K562 (cell line): ENCODE data around the gene C1QL2. TPM values are rescaled to one million over a fixed set of nuclear protein-coding genes. Genes with fewer than 3 reads are reported as not detected.

Experiments
- ATAC-seq: fragments of 200-7000 bp; cut with Tn5 transposase; 3 replicates; pipeline ENCODE4 v1.9.1; 2020; ENCODE audit warnings: moderate library complexity
- BruUV-seq: library from RNA; stranded (reverse); fragments of 400-500 nt; replicated peaks from 2 replicates; lab custom pipeline; 2021; lab: Mats Ljungman, UMichigan
- CTCF ChIA-PET: fragments of 300-600 bp; formaldehyde crosslinking; extraction: SDS; loops from one replicate; lab custom pipeline; 2021; ENCODE audit warnings: low intra/inter-chr PET ratio; lab: Yijun Ruan, JAX
- POLR2A ChIA-PET: fragments of 300-600, 350-650 bp; sonication (Branson Sonifier 250); formaldehyde crosslinking; extraction: SDS; loops from one replicate; lab custom pipeline; 2021; ENCODE audit warnings: antibody characterized with exemption, inconsistent platforms; lab: Yijun Ruan, JAX
- DNase-seq, 4 experiments: peaks; one replicate each; pipeline versions ENCODE4 v3.0.0 to v3.0.0-alpha.2; 2011 to 2018; ENCODE audit warnings: low spot score in 3 of 4, mixed read lengths in 3 of 4; ENCODE audit errors: extremely low read depth in 1 of 4
- FAIRE-seq: peaks from 2 replicates; lab custom pipeline; 2011; peaks lifted over from hg19 to GRCh38; lab: Jason Lieb, UNC
- H2AFZ ChIP-seq: 2 replicates; pipeline ENCODE4 v1.6.0; 2011; ENCODE audit warnings: low read depth, low read length, control low read depth, inconsistent platforms
- H3K27ac ChIP-seq: fragments of 200-600 bp; 3 replicates; pipeline ENCODE4 v1.8.0; 2011; ENCODE audit warnings: low read depth, mild to moderate bottlenecking, control low read depth, inconsistent platforms, low read length, moderate library complexity, mixed read lengths; ENCODE audit errors: extremely low read depth
- H3K27me3 ChIP-seq, 2 experiments: fragments of 300-600 bp in 1 of 2; 2 replicates in 1 of 2; 3 replicates in 1 of 2; pipeline versions ENCODE4 v1.6.0 to v1.8.0; 2011; ENCODE audit warnings: inconsistent platforms in 2 of 2, low read length in 2 of 2, mild to moderate bottlenecking in 1 of 2, mixed read lengths in 1 of 2, moderate library complexity in 1 of 2; ENCODE audit not compliant: control insufficient read depth in 2 of 2, insufficient read depth in 2 of 2
- H3K36me3 ChIP-seq: fragments of 300-600 bp; 3 replicates; pipeline ENCODE4 v1.8.0; 2011; ENCODE audit warnings: mild to moderate bottlenecking, low read length, inconsistent platforms; ENCODE audit not compliant: control insufficient read depth, insufficient read depth
- H3K4me1 ChIP-seq, 2 experiments: fragments of 200-600 bp in 1 of 2; replicated peaks in 1 of 2; 2 replicates in 1 of 2; 3 replicates in 1 of 2; pipeline versions ENCODE4 v1.5.1 to v1.8.0; 2011; ENCODE audit warnings: inconsistent platforms in 2 of 2, low read length in 2 of 2, mild to moderate bottlenecking in 1 of 2, mixed read lengths in 1 of 2, moderate library complexity in 1 of 2; ENCODE audit not compliant: control insufficient read depth in 2 of 2, insufficient read depth in 2 of 2
- H3K4me2 ChIP-seq: 2 replicates; pipeline ENCODE4 v1.6.1; 2011; ENCODE audit warnings: low read length, control low read depth, inconsistent platforms, mixed read lengths; ENCODE audit not compliant: insufficient read depth
- H3K4me3 ChIP-seq: fragments of 200-600 bp; sonication (generic), shearing (Covaris generic); 2 replicates; pipeline ENCODE4 v1.5.1; 2016; ENCODE audit warnings: control low read depth, inconsistent platforms
- H3K79me2 ChIP-seq: fragments of 200-600 bp; 3 replicates; pipeline ENCODE4 v1.8.0; 2011; ENCODE audit warnings: low read length, inconsistent platforms; ENCODE audit not compliant: control insufficient read depth, insufficient read depth
- H3K9ac ChIP-seq, 2 experiments: 2 replicates each; pipeline versions ENCODE4 v1.6.0 to v1.6.1; 2011; ENCODE audit warnings: low read depth in 2 of 2, low read length in 2 of 2, control low read depth in 1 of 2, inconsistent platforms in 1 of 2, mild to moderate bottlenecking in 1 of 2, mixed read lengths in 1 of 2; ENCODE audit not compliant: insufficient read depth in 1 of 2
- H3K9me1 ChIP-seq: one replicate; pipeline ENCODE4 v1.6.0; 2011; ENCODE audit warnings: inconsistent platforms, mild to moderate bottlenecking, low read length, moderate library complexity; ENCODE audit not compliant: control insufficient read depth, insufficient read depth
- H3K9me3 ChIP-seq: replicated peaks from 2 replicates; pipeline ENCODE4 v1.5.1; 2011; ENCODE audit warnings: low read depth, low read length, inconsistent platforms; ENCODE audit not compliant: control insufficient read depth, insufficient read depth
- H4K20me1 ChIP-seq: replicated peaks from 2 replicates; pipeline ENCODE4 v1.6.1; 2011; ENCODE audit warnings: low read length, inconsistent platforms, mixed read lengths; ENCODE audit not compliant: control insufficient read depth, insufficient read depth
- ARID2 ChIP-seq: fragments of 450-650 bp; IDR thresholded peaks from 2 replicates; pipeline ENCODE4 v1.6.1; 2017; ENCODE audit warnings: antibody characterized with exemption, mild to moderate bottlenecking
- ILF3 ChIP-seq: fragments of 450-650 bp; IDR thresholded peaks from 2 replicates; pipeline ENCODE4 v1.6.1; 2018; ENCODE audit warnings: antibody characterized with exemption, mild to moderate bottlenecking, moderate library complexity, borderline replicate concordance
- IRF2 ChIP-seq: sonication (generic); formaldehyde crosslinking; IDR thresholded peaks from 2 replicates; pipeline ENCODE4 v1.8.1; 2022; ENCODE audit warnings: mild to moderate bottlenecking, missing genetic modification reagents
- MAFF ChIP-seq: IDR thresholded peaks from 2 replicates; pipeline ENCODE4 v1.6.1; 2012; ENCODE audit warnings: low read length, improper control_type of control experiment
- MCM2 ChIP-seq: fragments of 450-650 bp; IDR thresholded peaks from 2 replicates; pipeline ENCODE4 v1.6.1; 2017; ENCODE audit warnings: low read depth, mild to moderate bottlenecking
- MTA1 ChIP-seq: fragments of 450-650 bp; IDR thresholded peaks from 2 replicates; pipeline ENCODE4 v1.6.1; 2017; ENCODE audit warnings: borderline replicate concordance
- MTA3 ChIP-seq: fragments of 450-650 bp; formaldehyde crosslinking; IDR thresholded peaks from 2 replicates; pipeline ENCODE4 v1.6.1; 2017; ENCODE audit warnings: mild to moderate bottlenecking, borderline replicate concordance
- RBM39 ChIP-seq: fragments of 200-400 bp; formaldehyde crosslinking; optimal IDR thresholded peaks from 2 replicates; pipeline ENCODE3; 2018; ENCODE audit warnings: low read depth, low read length
- SMAD1 ChIP-seq: fragments of 150-350 bp; IDR thresholded peaks from 2 replicates; pipeline ENCODE4 v1.6.1; 2014; ENCODE audit warnings: low read length, low read depth; ENCODE audit not compliant: partially characterized antibody
- SMARCA5 ChIP-seq: fragments of 450-650 bp; IDR thresholded peaks from 2 replicates; pipeline ENCODE4 v1.6.1; 2016
- SOX6 ChIP-seq: fragments of 450-650 bp; IDR thresholded peaks from 2 replicates; pipeline ENCODE4 v1.6.1; 2014; ENCODE audit warnings: mild to moderate bottlenecking
- TEAD2 ChIP-seq: fragments of 450-650 bp; IDR thresholded peaks from 2 replicates; pipeline ENCODE4 v1.6.1; 2016; ENCODE audit warnings: missing genetic modification characterization, control low read depth, missing compliant biosample characterization
- ZC3H11A ChIP-seq: IDR thresholded peaks from 2 replicates; pipeline ENCODE4 v1.6.1; 2012; ENCODE audit warnings: low read depth, low read length, improper control_type of control experiment
- ZFP30 ChIP-seq: fragments of 250-450 bp; sonication (Bioruptor Pico); IDR thresholded peaks from 2 replicates; pipeline ENCODE4 v1.8.0; 2022; ENCODE audit warnings: moderate library complexity, mild to moderate bottlenecking, inconsistent platforms, borderline replicate concordance
- ZNF431 ChIP-seq: sonication (generic); formaldehyde crosslinking; IDR thresholded peaks from 2 replicates; pipeline ENCODE4 v1.8.0; 2022; ENCODE audit warnings: mild to moderate bottlenecking, missing genetic modification reagents
- WGBS: fragments of 100-300 bp; shearing (Covaris generic); methylation state at CpG from one replicate; pipeline ENCODE4 v1.1.6; 2016; ENCODE audit warnings: low coverage, mixed read lengths; ENCODE audit not compliant: insufficient coverage; ENCODE audit errors: missing lambda C conversion rate; 5-methylcytosine and 5-hydroxymethylcytosine counted together
- in situ Hi-C: fragments of 300-500 bp; cut with MboI; formaldehyde crosslinking; loops from 4 replicates; pipeline ENCODE4 v1.15.0; 2018; ENCODE audit warnings: inconsistent platforms, mixed read lengths
- intact Hi-C: fragments of 100-400 bp; cut with micrococcal nuclease; formaldehyde crosslinking; loops from 2 replicates; pipeline ENCODE4 v1.14.2; 2022
- polyA plus RNA-seq, 8 experiments: library from polyadenylated mRNA; depleted of rRNA in 4 of 8; stranded (reverse) in 5 of 8; unstranded in 3 of 8; fragments of >200 nt; fragmentation: Nextera tagmentation in 2 of 8; fragmentation: Illumina TruSeq in 1 of 8; extraction: Ambion mirVana in 2 of 8; extraction: Trizol in 1 of 8; gene quantifications; 2 replicates each; pipeline versions ENCODE4 v1.2.1 to v1.2.3, GENCODE V29; 2011 to 2014; ENCODE audit warnings: inconsistent platforms in 1 of 8, missing spikeins in 1 of 8
- total RNA-seq, 7 experiments: library from RNA; depleted of rRNA in 6 of 7; stranded (reverse); fragments of >200 nt in 6 of 7; fragmentation: Illumina TruSeq in 2 of 7; extraction: Trizol in 2 of 7; gene quantifications; 2 replicates each; pipeline versions ENCODE4 v1.2.1 to v1.2.3, GENCODE V29; 2011 to 2021; ENCODE audit warnings: low replicate concordance in 1 of 7
- TF ChIP-seq, protein P1 (sequence below): fragments of 450-650 bp; formaldehyde crosslinking; IDR thresholded peaks from 2 replicates; pipeline ENCODE4 v1.4.0; 2020; ENCODE audit warnings: mild to moderate bottlenecking, moderate library complexity
- TF ChIP-seq, protein P2 (sequence below): fragments of 250-450 bp; sonication (Bioruptor Pico); IDR thresholded peaks from 2 replicates; pipeline ENCODE4 v1.5.0; 2021
- TF ChIP-seq, protein P3 (sequence below): fragments of 450-650 bp; IDR thresholded peaks from 2 replicates; pipeline ENCODE4 v1.7.1; 2018; ENCODE audit warnings: mild to moderate bottlenecking, low read depth; ENCODE audit not compliant: partially characterized antibody

The C1QL2 gene
- total and polyA plus RNA-seq, 9 of the 15 experiments (the other 6 are each of a cell fraction or from before 2014, with no cell fraction given) = not detected

DNA sequence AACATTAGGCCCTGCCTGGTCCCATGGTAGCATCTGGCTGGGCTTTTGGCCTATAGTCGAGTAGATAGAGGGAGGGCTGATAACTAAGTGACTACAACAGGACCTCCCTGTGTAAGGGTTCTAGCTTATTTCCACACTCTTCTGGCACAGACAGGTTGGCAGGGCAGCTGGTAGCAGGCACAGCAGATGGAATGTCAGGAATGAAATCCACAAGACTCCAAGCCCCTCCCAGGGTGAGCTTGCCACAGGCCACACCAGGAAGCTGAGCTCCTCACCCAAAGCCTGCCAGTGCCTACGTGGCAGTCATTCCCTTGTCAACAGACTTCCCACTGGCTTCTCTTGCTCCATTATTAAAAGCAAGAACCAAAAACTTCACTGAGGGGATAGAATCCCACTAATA is 20.7 kb upstream of the C1QL2 start:
- no peak for ATAC-seq
- 3% methylated on average over 2 of the region's 2 CpGs for WGBS
- H3K36me3 ChIP-seq = no peaks in the 10 kb centered on the region
- peaks cover 7 to 17% of the 10 kb centered on the region in 2 experiments; a peak in 4 of 5 replicates for H3K4me1 ChIP-seq
- no peaks in the 10 kb centered on the region for H3K9me1 ChIP-seq
- no peaks in the 10 kb centered on the region for H3K79me2 ChIP-seq
- CTCF ChIA-PET = no interaction called here
- no peak overlapping the region for H3K4me3 ChIP-seq
- 0 out of 2 replicates have a peak, but pooled peaks cover 6% of the 10 kb centered on the region for H4K20me1 ChIP-seq
- H3K27me3 ChIP-seq = peaks cover 0 to 17% of the 10 kb centered on the region in 2 experiments; a peak in 3 of 5 replicates
- intact Hi-C loops = no loop called here
- no peak overlapping the region for H3K27ac ChIP-seq
- no peak for DNase-seq
- H3K4me2 ChIP-seq = no peak overlapping the region
- no peak for FAIRE-seq
- no peak overlapping the region for H2AFZ ChIP-seq
- no peak overlapping the region for H3K9ac ChIP-seq
- TF ChIP-seq MAFF (no peak), ZC3H11A (no peak), RBM39 (no peak), ZNF431 (no peak), SMAD1 (no peak), IRF2 (CRISPR knock-in tag) (no peak), MTA3 (no peak), TEAD2 (tag) (no peak), MCM2 (no peak), MTA1 (no peak), SOX6 (no peak), ZFP30 (CRISPR knock-in tag) (no peak), ARID2 (no peak), ILF3 (no peak), SMARCA5 (no peak)
- TF ChIP-seq, protein P1, sequence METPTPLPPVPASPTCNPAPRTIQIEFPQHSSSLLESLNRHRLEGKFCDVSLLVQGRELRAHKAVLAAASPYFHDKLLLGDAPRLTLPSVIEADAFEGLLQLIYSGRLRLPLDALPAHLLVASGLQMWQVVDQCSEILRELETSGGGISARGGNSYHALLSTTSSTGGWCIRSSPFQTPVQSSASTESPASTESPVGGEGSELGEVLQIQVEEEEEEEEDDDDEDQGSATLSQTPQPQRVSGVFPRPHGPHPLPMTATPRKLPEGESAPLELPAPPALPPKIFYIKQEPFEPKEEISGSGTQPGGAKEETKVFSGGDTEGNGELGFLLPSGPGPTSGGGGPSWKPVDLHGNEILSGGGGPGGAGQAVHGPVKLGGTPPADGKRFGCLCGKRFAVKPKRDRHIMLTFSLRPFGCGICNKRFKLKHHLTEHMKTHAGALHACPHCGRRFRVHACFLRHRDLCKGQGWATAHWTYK (CRISPR knock-in tag) = no peak
- TF ChIP-seq, protein P2, sequence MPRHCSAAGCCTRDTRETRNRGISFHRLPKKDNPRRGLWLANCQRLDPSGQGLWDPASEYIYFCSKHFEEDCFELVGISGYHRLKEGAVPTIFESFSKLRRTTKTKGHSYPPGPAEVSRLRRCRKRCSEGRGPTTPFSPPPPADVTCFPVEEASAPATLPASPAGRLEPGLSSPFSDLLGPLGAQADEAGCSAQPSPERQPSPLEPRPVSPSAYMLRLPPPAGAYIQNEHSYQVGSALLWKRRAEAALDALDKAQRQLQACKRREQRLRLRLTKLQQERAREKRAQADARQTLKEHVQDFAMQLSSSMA (CRISPR knock-in tag) = no peak
- TF ChIP-seq, protein P3, sequence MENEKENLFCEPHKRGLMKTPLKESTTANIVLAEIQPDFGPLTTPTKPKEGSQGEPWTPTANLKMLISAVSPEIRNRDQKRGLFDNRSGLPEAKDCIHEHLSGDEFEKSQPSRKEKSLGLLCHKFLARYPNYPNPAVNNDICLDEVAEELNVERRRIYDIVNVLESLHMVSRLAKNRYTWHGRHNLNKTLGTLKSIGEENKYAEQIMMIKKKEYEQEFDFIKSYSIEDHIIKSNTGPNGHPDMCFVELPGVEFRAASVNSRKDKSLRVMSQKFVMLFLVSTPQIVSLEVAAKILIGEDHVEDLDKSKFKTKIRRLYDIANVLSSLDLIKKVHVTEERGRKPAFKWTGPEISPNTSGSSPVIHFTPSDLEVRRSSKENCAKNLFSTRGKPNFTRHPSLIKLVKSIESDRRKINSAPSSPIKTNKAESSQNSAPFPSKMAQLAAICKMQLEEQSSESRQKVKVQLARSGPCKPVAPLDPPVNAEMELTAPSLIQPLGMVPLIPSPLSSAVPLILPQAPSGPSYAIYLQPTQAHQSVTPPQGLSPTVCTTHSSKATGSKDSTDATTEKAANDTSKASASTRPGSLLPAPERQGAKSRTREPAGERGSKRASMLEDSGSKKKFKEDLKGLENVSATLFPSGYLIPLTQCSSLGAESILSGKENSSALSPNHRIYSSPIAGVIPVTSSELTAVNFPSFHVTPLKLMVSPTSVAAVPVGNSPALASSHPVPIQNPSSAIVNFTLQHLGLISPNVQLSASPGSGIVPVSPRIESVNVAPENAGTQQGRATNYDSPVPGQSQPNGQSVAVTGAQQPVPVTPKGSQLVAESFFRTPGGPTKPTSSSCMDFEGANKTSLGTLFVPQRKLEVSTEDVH = no peak
- in situ Hi-C loops = no loop called here
- H3K9me3 ChIP-seq = no peaks in the 10 kb centered on the region
- POLR2A ChIA-PET = no interaction called here
- no TSS peak for BruUV-seq
